ENCODE results near the gene EZH1. TPM values are rescaled to one million over a fixed set of nuclear protein-coding genes. Genes with fewer than 3 reads are reported as not detected.

The EZH1 gene
- total RNA-seq, result 10 to 100 TPM; 13.8 to 44.5 (median 27.8) TPM

GRCh38 chr17:42744806-42745617 lies at the start of gene EZH1:
TSS of gene EZH1 (minus strand) at chr17:42745040. CDS start at chr17:42728941, 16,099 bp downstream.
- Histone ChIP-seq H3K4me3 (peak within 1 kb of the TSS; percentile 55 to 87 (median 66)), H3K4me1 (replicated peaks in 1 of 2) (peaks cover 6 to 23% of the 10 kb centered on the region in 2 donors), H3K27ac (peak within 1 kb of the TSS; percentile 56 to 81)
- 27 to 90% (median 42%) methylated on average over 1 to 5 of the region's 50 CpGs; no CpG with 5 or more reads in 4 of the 10 experiments for WGBS, 10 experiments
- in situ Hi-C loops (cut with MboI; ENCODE audit: low pct_unique_long_range_greater_than_20kb in 2 of 9, low sequenced_read_pairs in 9 of 9, unreplicated experiment in 9 of 9), result no loop called here
- peak; percentile 91 to 95 (median 94) for ATAC-seq (replicated peaks in 6 of 8)

- H3K4me3 ChIP-seq, result no peak overlapping the region
- peaks cover 1% of the 10 kb centered on the region in 2 donors for H3K4me1 ChIP-seq (replicated peaks in 1 of 2)
- H3K27ac ChIP-seq, result no peak overlapping the region
- in situ Hi-C loops (cut with MboI; ENCODE audit: low pct_unique_long_range_greater_than_20kb in 2 of 9, low sequenced_read_pairs in 9 of 9, unreplicated experiment in 9 of 9), result no loop called here
- 49 to 71% (median 60%) methylated on average over 1 to 5 of the region's 5 CpGs; no CpG with 5 or more reads in 3 of the 10 experiments for WGBS, 10 experiments
- ATAC-seq (replicated peaks in 6 of 8), result no peak
These were observed 47.7 kb upstream of the EZH1 start for GRCh38 chr17:42792545-42792944.

- H3K4me1 ChIP-seq (replicated peaks in 1 of 2), result no peaks in the 10 kb centered on the region
- in situ Hi-C loops (cut with MboI; ENCODE audit: low pct_unique_long_range_greater_than_20kb in 2 of 9, low sequenced_read_pairs in 9 of 9, unreplicated experiment in 9 of 9), result no loop called here
- H3K27ac ChIP-seq, result no peak overlapping the region
- ATAC-seq (replicated peaks in 6 of 8), result no peak
- WGBS, 10 experiments, result 33 to 100% (median 75%) methylated on average over 1 to 2 of the region's 2 CpGs; no CpG with 5 or more reads in 2 of the 10 experiments
- no peak overlapping the region for H3K4me3 ChIP-seq
These were observed 47.1 kb upstream of the EZH1 start for GRCh38 chr17:42791948-42792347.

- in situ Hi-C loops (cut with MboI; ENCODE audit: low pct_unique_long_range_greater_than_20kb in 2 of 9, low sequenced_read_pairs in 9 of 9, unreplicated experiment in 9 of 9), result no loop called here
- no peak overlapping the region for H3K4me3 ChIP-seq
- WGBS, 10 experiments, result 76 to 86% (median 81%) methylated on average over 2 to 6 of the region's 11 CpGs; no CpG with 5 or more reads in 6 of the 10 experiments
- no peak overlapping the region for H3K27ac ChIP-seq
- ATAC-seq (replicated peaks in 6 of 8), result no peak
- peaks cover 0 to 3% of the 10 kb centered on the region in 2 donors for H3K4me1 ChIP-seq (replicated peaks in 1 of 2)
These were observed 42.4 kb upstream of the EZH1 start for GRCh38 chr17:42787266-42787665.

GRCh38 chr17:42784811-42785592 lies 40.2 kb upstream of the EZH1 start:
- ATAC-seq (replicated peaks in 6 of 8), result no peak
- in situ Hi-C loops (cut with MboI; ENCODE audit: low pct_unique_long_range_greater_than_20kb in 2 of 9, low sequenced_read_pairs in 9 of 9, unreplicated experiment in 9 of 9), result no loop called here
- no peak overlapping the region for H3K27ac ChIP-seq
- 30 to 80% methylated on average over 2 to 10 of the region's 52 CpGs; no CpG with 5 or more reads in 8 of the 10 experiments for WGBS, 10 experiments
- peaks cover 3% of the 10 kb centered on the region in 2 donors for H3K4me1 ChIP-seq (replicated peaks in 1 of 2)
- no peak overlapping the region for H3K4me3 ChIP-seq

GRCh38 chr17:42784409-42784808 lies 39.6 kb upstream of the EZH1 start:
- no peak for ATAC-seq (replicated peaks in 6 of 8)
- H3K27ac ChIP-seq, result no peak overlapping the region
- no peak overlapping the region for H3K4me3 ChIP-seq
- in situ Hi-C loops (cut with MboI; ENCODE audit: low pct_unique_long_range_greater_than_20kb in 2 of 9, low sequenced_read_pairs in 9 of 9, unreplicated experiment in 9 of 9), result no loop called here
- H3K4me1 ChIP-seq (replicated peaks in 1 of 2), result peaks cover 3 to 4% of the 10 kb centered on the region in 2 donors
- 19 to 98% (median 92%) methylated on average over 2 to 14 of the region's 25 CpGs; no CpG with 5 or more reads in 7 of the 10 experiments for WGBS, 10 experiments

GRCh38 chr17:42783791-42784138 lies 38.9 kb upstream of the EZH1 start:
- in situ Hi-C loops (cut with MboI; ENCODE audit: low pct_unique_long_range_greater_than_20kb in 2 of 9, low sequenced_read_pairs in 9 of 9, unreplicated experiment in 9 of 9), result no loop called here
- H3K4me3 ChIP-seq, result no peak overlapping the region
- WGBS, 10 experiments, result 15 to 100% (median 74%) methylated on average over 1 to 13 of the region's 22 CpGs; no CpG with 5 or more reads in 4 of the 10 experiments
- no peak overlapping the region for H3K27ac ChIP-seq
- no peak for ATAC-seq (replicated peaks in 6 of 8)
- peaks cover 3 to 4% of the 10 kb centered on the region in 2 donors for H3K4me1 ChIP-seq (replicated peaks in 1 of 2)

GRCh38 chr17:42783062-42783790 lies 38.4 kb upstream of the EZH1 start:
- Histone ChIP-seq H3K4me3 (no peak overlapping the region), H3K27ac (no peak overlapping the region), H3K4me1 (replicated peaks in 1 of 2) (peaks cover 3 to 4% of the 10 kb centered on the region in 2 donors)
- 0 to 67% (median 40%) methylated on average over 1 to 7 of the region's 9 CpGs; no CpG with 5 or more reads in 1 of the 10 experiments for WGBS, 10 experiments
- ATAC-seq (replicated peaks in 6 of 8), result no peak
- in situ Hi-C loops (cut with MboI; ENCODE audit: low pct_unique_long_range_greater_than_20kb in 2 of 9, low sequenced_read_pairs in 9 of 9, unreplicated experiment in 9 of 9), result no loop called here

- WGBS, 10 experiments, result 67 to 83% methylated on average over 3 to 7 of the region's 29 CpGs; no CpG with 5 or more reads in 8 of the 10 experiments
- peaks cover 3 to 4% of the 10 kb centered on the region in 2 donors for H3K4me1 ChIP-seq (replicated peaks in 1 of 2)
- ATAC-seq (replicated peaks in 6 of 8), result no peak
- H3K27ac ChIP-seq, result no peak overlapping the region
- no peak overlapping the region for H3K4me3 ChIP-seq
- in situ Hi-C loops (cut with MboI; ENCODE audit: low pct_unique_long_range_greater_than_20kb in 2 of 9, low sequenced_read_pairs in 9 of 9, unreplicated experiment in 9 of 9), result no loop called here
These were observed 37.6 kb upstream of the EZH1 start for GRCh38 chr17:42782166-42783061.

GRCh38 chr17:42781639-42782165 lies 36.9 kb upstream of the EZH1 start:
- 17 to 100% (median 86%) methylated on average over 1 to 5 of the region's 10 CpGs; no CpG with 5 or more reads in 4 of the 10 experiments for WGBS, 10 experiments
- no peak overlapping the region for H3K4me3 ChIP-seq
- peaks cover 3 to 4% of the 10 kb centered on the region in 2 donors for H3K4me1 ChIP-seq (replicated peaks in 1 of 2)
- H3K27ac ChIP-seq, result no peak overlapping the region
- ATAC-seq (replicated peaks in 6 of 8), result no peak
- in situ Hi-C loops (cut with MboI; ENCODE audit: low pct_unique_long_range_greater_than_20kb in 2 of 9, low sequenced_read_pairs in 9 of 9, unreplicated experiment in 9 of 9), result no loop called here

GRCh38 chr17:42780851-42781638 lies 36.2 kb upstream of the EZH1 start:
- WGBS, 10 experiments, result 0 to 21% (median 10%) methylated on average over 2 to 6 of the region's 39 CpGs; no CpG with 5 or more reads in 6 of the 10 experiments
- ATAC-seq (replicated peaks in 6 of 8), result peak in 6 of 8 experiments; percentile 5 to 38 (median 10)
- Histone ChIP-seq H3K4me1 (replicated peaks in 1 of 2) (peaks cover 3 to 4% of the 10 kb centered on the region in 2 donors), H3K27ac (no peak overlapping the region), H3K4me3 (peak overlapping the region; percentile 15 to 34 (median 28))
- in situ Hi-C loops (cut with MboI; ENCODE audit: low pct_unique_long_range_greater_than_20kb in 2 of 9, low sequenced_read_pairs in 9 of 9, unreplicated experiment in 9 of 9), result no loop called here

Data from motor neuron (in vitro differentiated cells).